ENCODE data around the gene LMX1B. TPM values are rescaled to one million over a fixed set of nuclear protein-coding genes. Genes with fewer than 3 reads are reported as not detected.

The LMX1B gene
- total and polyA plus RNA-seq, 2 of the 4 experiments (the other 2 are of a cell fraction): not detected

DNA sequence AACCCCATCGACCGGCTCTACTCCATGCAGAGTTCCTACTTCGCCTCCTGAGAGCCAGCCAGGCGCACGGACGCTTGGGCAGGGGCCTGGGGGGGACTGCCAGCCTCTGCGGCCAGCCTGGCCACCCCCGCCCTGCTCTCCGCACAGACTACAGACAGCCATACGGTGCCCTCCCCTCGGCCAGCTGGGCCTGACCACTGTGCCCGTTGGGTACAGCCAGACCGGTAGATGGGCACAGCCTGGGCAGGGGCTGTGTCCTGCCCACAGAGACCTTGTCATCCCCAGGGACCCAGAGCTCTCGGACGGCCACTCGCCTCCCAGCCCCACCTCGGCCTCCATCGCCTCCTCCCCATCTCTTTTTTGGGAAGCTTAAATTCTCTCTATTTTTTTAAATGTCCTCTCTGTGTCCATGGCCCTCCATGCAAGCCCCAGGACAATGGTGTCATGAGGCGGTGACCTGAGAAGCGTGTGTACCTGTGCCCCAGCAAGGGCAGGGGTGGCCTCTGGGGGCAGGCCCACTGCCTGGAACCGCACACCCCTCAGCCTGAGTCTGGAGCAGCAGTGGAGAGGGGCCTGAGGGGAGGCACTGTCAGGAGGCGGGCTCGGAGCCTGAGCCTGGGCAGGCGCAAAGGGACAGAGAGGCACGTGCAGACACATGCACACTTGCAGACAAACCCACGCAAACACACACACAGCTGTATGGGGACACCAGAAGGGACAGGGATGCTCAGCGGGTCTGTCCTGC is 82.8 kb downstream of the LMX1B start:
- H3K4me2 ChIP-seq (ENCODE audit: low read depth, low read length): no peak overlapping the region
- POLR2A ChIA-PET (ENCODE audit: unreplicated experiment): no interaction called here
- H2BK15ac ChIP-seq (ENCODE audit: low read depth, low read length): no peak overlapping the region
- 30% methylated on average over 2 of the region's 27 CpGs; no CpG with 5 or more reads in 1 of the 2 experiments for WGBS, 2 experiments (ENCODE audit: extremely low coverage in 2 of 2, insufficient read length in 1 of 2)
- no peak overlapping the region for H3K18ac ChIP-seq (ENCODE audit: low read depth, low read length)
- no peak overlapping the region for H3K4me3 ChIP-seq (ENCODE audit: insufficient read depth, low read depth, low read length)
- no peaks in the 10 kb centered on the region for H3K36me3 ChIP-seq (ENCODE audit: control insufficient read depth, insufficient read depth, low read length)
- H3K27ac ChIP-seq (ENCODE audit: insufficient read depth, low read length): no peak overlapping the region
- H3K14ac ChIP-seq (replicated peaks; ENCODE audit: low read depth, low read length): no peak overlapping the region
- TF ChIP-seq ELK1 (IDR thresholded peaks at IDR 0.05; ENCODE audit: borderline replicate concordance, low read depth, low read length) (no peak), MAZ (IDR thresholded peaks at IDR 0.05; ENCODE audit: borderline replicate concordance, low read depth, low read length) (no peak), SMC3 (IDR thresholded peaks at IDR 0.05; ENCODE audit: low read depth, low read length) (no peak), RAD21 (IDR thresholded peaks at IDR 0.05; ENCODE audit: low read length) (no peak), POLR2A (IDR thresholded peaks at IDR 0.05; ENCODE audit: low read depth, low read length) (no peak), FOS (IDR thresholded peaks at IDR 0.05; ENCODE audit: low read depth, low read length) (no peak), NFE2L2 (IDR thresholded peaks at IDR 0.05; ENCODE audit: low read depth, low read length) (no peak), RCOR1 (IDR thresholded peaks at IDR 0.05; ENCODE audit: insufficient replicate concordance, low read length) (no peak), RFX5 (IDR thresholded peaks at IDR 0.05; ENCODE audit: low read depth, low read length) (no peak), MXI1 (IDR thresholded peaks at IDR 0.05; ENCODE audit: borderline replicate concordance, low read depth, low read length) (no peak), CEBPB (IDR thresholded peaks at IDR 0.05; ENCODE audit: low read depth, low read length) (no peak), BHLHE40 (IDR thresholded peaks at IDR 0.05; ENCODE audit: low read depth, low read length) (no peak), MAFK (IDR thresholded peaks at IDR 0.05; ENCODE audit: low read depth, low read length) (no peak), CHD1 (IDR thresholded peaks at IDR 0.05; ENCODE audit: low read depth, low read length) (no peak)
- TF ChIP-seq, protein P1, sequence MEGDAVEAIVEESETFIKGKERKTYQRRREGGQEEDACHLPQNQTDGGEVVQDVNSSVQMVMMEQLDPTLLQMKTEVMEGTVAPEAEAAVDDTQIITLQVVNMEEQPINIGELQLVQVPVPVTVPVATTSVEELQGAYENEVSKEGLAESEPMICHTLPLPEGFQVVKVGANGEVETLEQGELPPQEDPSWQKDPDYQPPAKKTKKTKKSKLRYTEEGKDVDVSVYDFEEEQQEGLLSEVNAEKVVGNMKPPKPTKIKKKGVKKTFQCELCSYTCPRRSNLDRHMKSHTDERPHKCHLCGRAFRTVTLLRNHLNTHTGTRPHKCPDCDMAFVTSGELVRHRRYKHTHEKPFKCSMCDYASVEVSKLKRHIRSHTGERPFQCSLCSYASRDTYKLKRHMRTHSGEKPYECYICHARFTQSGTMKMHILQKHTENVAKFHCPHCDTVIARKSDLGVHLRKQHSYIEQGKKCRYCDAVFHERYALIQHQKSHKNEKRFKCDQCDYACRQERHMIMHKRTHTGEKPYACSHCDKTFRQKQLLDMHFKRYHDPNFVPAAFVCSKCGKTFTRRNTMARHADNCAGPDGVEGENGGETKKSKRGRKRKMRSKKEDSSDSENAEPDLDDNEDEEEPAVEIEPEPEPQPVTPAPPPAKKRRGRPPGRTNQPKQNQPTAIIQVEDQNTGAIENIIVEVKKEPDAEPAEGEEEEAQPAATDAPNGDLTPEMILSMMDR (conservative IDR thresholded peaks at IDR 0.05; ENCODE audit: low read depth, low read length): no peak
- TF ChIP-seq, protein P2, sequence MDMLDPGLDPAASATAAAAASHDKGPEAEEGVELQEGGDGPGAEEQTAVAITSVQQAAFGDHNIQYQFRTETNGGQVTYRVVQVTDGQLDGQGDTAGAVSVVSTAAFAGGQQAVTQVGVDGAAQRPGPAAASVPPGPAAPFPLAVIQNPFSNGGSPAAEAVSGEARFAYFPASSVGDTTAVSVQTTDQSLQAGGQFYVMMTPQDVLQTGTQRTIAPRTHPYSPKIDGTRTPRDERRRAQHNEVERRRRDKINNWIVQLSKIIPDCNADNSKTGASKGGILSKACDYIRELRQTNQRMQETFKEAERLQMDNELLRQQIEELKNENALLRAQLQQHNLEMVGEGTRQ (IDR thresholded peaks at IDR 0.05; ENCODE audit: low read depth, low read length): no peak
- CTCF ChIA-PET: interaction anchor here (1.2 kb wide), 1 partner anchor 83 kb away, joined by 3 read pairs; no protein-coding TSS in a partner anchor
- no peak for DNase-seq
- H3K9me3 ChIP-seq (ENCODE audit: control insufficient read depth, insufficient read depth, low read length): no peaks in the 10 kb centered on the region
- H3K27me3 ChIP-seq (ENCODE audit: control insufficient read depth, insufficient read depth, low read length): peaks cover 36% of the 10 kb centered on the region
- H2BK120ac ChIP-seq (ENCODE audit: low read depth, low read length): no peak overlapping the region
- H3K79me1 ChIP-seq (ENCODE audit: low read depth in 1 of 2, low read length in 2 of 2): no peaks in the 10 kb centered on the region
- H2AFZ ChIP-seq (replicated peaks; ENCODE audit: low read length, poor library complexity): no peak overlapping the region
- H3K9ac ChIP-seq (ENCODE audit: low read depth, low read length): no peak overlapping the region
- H3K4me1 ChIP-seq (ENCODE audit: control insufficient read depth, insufficient read depth, low read length): no peaks in the 10 kb centered on the region
- H2AK9ac ChIP-seq (replicated peaks; ENCODE audit: low read depth, low read length, poor library complexity): no peak overlapping the region
- no peak overlapping the region for H2BK5ac ChIP-seq (ENCODE audit: low read depth, low read length, poor library complexity, severe bottlenecking)
- dilution Hi-C loops (cut with HindIII; ENCODE audit: low sequenced_read_pairs, unreplicated experiment) (no loop called here), in situ Hi-C loops (cut with MboI; ENCODE audit: low sequenced_read_pairs) (no loop called here), intact Hi-C loops (cut with micrococcal nuclease) (no loop called here)
- ATAC-seq (ENCODE audit: low read depth): no peak
- no peak overlapping the region for H3K56ac ChIP-seq (ENCODE audit: extremely low read depth, insufficient read depth, low read length)
- H2AK5ac ChIP-seq (ENCODE audit: low read depth, low read length): no peak overlapping the region
- H3K9me1 ChIP-seq (ENCODE audit: insufficient read depth, low read length): no peaks in the 10 kb centered on the region
- no peak overlapping the region for H3K23ac ChIP-seq (ENCODE audit: low read depth, low read length)
- H2BK20ac ChIP-seq (ENCODE audit: low read depth, low read length): no peak overlapping the region
- H4K5ac ChIP-seq (ENCODE audit: low read depth, low read length): no peak overlapping the region
- BruUV-seq (replicated peaks): no TSS peak
- no peak overlapping the region for H3K4ac ChIP-seq (ENCODE audit: low read depth, low read length)
- H4K91ac ChIP-seq (ENCODE audit: insufficient read depth, low read depth, low read length): no peak overlapping the region
- H4K8ac ChIP-seq (ENCODE audit: low read depth in 2 of 2, low read length in 2 of 2): no peak overlapping the region
- no peaks in the 10 kb centered on the region; the same call in 1 of the 2 replicates for H4K20me1 ChIP-seq (ENCODE audit: insufficient read depth, low read length)

All from IMR-90 (cell line).